HG03457 (cell line): ENCODE measurements around the gene NALCN.

ENCODE experiments used
- ATAC-seq: cut with Tn5 transposase; IDR thresholded peaks from one replicate; pipeline ENCODE4 v1.9.1; 2021; ENCODE audit warnings: moderate number of reproducible peaks; ENCODE audit not compliant: unreplicated experiment

Gene NALCN

DNA sequence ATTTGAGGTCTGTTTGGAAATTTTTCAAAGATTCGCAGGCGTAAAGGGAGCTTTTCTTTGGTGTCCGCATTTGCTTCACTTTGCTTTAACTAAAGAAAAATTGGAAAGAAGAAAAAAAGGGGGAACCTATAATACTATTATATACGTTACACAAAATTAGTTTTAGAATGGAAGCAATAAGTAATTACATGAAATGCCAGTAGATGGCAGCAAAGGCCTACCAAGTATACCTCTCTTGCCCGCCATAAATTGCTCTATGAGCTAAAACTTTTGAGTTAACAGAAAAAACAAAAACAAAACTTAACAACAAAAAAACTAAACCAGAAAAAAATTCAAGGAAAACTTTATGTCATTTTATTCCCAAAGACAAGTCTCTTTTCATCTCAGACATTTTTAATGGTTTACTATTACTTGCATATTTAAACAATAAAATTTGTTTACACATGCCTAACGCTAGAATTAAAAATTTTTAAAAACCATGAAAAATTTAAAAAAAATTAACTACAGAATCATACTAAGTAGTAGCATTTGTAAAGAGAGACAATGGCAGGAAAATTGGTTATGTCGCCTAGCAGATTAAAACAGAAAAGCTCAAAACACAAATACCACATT, 271.4 kb downstream of the NALCN start:
- ATAC-seq = peak; percentile 57

DNA sequence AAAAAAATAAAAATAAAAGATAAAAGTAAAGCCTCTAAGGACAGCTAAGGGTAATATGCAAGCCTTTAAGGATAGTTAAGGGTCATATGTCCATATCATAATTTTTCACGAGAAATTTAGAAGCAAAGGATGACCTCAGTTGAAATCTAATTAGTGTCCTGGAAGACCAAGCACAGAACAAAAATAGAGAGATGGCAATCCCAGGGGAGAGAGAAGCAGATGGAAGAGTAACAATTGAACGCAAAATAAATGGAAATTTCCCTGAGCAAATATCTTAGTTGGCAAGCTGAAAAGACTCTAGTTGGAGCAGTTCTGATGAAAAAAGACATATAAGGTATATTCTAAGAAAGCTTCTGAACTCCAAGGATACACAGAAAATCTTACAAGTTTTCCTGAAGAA, 275.4 kb downstream of the NALCN start:
- no peak for ATAC-seq

DNA sequence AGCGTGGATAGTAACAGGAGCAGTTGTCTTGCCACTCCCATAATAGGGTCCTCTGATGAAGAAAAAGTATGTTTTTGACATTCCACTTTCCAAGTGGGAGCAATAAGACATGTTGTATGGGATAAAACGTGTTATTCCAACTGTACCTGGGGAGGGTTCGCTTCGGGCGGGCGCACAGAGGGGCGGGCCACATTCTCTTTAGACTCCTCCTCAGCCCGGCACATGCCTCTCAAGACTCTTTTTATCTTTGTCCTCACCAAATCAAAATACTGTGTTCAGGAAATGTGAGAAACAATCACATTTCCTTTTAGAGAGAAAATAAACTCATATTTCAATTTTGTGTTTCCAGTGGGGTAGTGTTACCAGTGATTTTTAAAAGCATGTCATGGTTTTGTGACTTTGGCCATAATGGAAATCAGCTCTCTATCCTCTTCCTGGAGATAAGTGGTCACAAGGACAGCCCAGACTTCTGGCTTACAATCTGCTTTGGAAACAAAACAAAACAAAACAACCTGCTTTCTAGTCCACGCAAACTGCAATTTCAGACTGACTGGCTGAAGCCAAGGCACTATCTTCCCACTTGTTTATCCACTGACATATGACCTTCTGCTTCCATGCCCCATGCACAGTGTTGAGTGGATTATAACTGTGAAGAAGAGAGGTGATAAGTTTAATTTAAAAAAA, 276.1 kb downstream of the NALCN start:
- ATAC-seq = no peak

DNA sequence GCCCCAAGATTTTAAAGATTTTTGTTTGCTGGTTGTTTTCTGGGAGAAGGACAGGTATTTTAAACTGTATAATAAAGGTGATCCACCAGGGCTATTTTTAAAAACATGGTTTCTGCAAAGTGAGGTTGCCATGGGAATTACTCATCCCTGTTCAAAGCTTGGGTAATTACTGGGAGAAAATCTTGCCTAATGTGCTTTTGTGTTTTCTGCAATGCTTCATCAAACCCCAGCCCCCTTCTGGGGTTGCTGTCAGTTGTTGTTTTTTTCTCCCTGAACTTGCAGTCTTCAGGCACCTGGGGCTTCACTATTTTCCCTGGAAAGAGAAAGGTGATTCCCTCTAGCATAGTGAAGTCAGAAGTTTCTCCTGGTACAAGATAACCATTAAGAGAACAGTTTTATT, 277.2 kb downstream of the NALCN start:
- no peak for ATAC-seq

DNA sequence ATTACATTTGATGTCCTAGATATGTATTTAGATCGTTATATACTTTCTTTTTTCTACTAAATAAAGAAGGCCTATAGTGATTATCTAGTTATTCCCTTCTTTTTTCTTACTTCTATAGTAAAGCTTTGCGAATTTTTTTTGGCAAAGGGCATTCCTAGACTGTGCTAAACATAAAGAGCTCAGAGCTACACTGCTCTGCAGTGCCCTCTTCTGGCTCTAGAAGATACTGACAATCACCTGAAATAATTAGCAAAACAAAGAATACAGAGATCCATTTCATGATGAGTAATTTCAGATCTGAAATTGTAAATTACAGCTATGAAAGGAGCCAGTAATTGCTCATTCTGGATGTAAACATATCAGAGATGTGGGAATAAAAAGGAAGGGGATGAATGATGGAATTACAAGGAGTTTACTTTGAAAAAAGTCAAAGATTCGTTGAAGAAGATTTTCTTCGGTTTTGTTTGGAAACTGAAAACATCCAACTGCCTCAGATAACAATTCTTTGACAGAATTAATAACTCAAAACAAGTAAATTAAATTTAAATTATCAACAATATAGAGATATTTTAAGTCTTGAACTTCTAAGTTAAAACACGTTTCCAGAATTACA, 288.5 kb downstream of the NALCN start:
- peak; percentile 82 for ATAC-seq

- no peak for ATAC-seq
Observed at GRCh38 chr13:101123028-101123427, 293.3 kb downstream of the NALCN start.

GRCh38 chr13:101121608-101122007, 294.7 kb downstream of the NALCN start:
- no peak for ATAC-seq

DNA sequence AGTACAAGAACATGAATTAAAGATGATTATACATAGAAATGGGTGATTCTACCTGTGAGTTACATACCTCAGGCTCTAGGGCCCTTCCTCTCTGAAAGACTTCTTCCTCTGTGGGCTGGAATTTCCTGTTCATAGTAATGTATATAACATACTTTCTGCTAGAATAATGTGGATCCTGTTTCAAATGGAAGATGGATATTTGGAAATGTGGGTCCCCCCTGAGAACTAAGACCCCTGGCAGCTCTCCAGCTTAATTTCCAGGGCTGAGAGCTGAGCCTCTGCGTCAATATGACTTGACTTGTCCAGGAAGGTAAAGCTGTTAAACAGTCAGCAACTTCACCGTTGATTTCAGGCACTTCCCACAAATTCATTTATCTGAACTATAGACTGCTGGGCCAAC, 296.3 kb downstream of the NALCN start:
- ATAC-seq = no peak

- no peak for ATAC-seq
Observed at GRCh38 chr13:101116826-101117225, 299.5 kb downstream of the NALCN start.

DNA sequence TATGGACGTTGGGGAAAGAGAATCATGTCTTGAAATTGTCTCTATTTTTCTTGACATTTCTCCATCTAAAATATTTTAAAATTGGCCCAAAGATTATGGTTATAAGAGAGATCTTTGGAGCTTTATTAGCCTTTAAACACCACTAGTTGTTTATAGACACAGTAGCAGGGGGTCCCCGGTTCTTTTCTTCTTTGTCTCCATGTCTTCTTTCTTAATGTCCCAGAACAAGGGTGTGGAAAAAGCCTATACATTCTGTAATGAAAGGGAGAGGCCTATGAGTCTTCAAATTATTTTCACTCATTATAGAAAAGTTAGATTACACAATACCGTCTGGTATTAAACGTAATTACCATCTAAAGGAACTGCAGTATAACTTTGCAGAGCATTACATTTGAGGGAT, 300.0 kb downstream of the NALCN start:
- no peak for ATAC-seq

DNA sequence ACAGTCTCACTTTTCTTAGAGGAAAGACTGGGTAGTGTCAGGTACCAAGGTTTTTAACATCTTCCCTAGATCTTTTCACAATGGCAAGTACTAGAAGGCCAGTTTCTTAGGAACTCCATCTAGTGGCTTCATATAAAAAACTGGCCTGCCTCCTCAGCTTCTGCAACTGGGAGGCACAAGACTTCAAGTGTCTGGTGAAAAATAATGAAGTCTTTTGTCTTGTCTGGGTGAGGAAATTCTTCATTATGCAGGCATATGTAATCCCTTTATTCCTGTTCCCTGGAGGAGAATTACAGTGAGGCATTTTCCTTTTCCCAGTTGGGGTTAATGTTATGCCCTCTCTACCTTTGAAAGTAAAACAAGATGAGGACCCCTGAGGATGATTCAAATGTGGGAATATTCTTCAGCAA, 300.5 kb downstream of the NALCN start:
- ATAC-seq = no peak

DNA sequence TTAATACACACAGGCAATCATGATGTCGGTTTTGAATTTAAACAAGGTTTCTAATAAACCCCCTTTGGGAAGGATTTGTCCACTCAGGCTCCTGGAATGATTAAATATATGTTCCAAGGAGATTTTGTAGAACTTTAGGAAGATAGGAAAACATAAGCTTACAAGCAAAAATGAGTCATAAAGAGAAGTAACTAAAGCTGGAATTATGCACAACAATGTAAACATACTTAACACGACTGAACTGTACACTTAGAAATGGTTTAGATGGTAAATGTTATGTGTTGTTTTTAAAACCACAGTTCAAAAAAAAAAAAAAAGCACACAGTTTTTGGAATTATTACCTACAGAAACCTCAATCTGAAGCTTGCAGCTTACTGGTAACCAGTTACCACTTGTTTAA, 304.4 kb downstream of the NALCN start:
- ATAC-seq = no peak

- ATAC-seq = no peak
Observed at GRCh38 chr13:101109005-101109404, 307.3 kb downstream of the NALCN start.

DNA sequence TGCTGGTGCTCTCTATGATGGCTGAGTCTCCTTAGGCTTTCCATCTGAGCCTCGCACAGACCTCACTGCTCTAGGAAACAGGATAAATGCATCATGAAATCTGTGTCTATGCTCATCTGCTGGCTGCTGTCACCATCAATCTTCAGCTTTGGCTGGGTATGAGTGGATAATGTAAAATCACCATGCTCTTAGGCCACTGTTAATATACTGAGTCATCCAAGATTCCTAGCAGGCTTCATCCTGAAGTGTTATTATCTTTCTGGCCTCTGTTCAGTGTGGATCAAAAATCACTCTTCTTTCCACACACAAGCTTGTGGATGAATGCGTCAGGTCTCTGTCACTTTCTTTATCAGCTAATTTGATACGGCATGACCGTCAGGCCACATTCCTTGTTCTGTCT, 317.4 kb downstream of the NALCN start:
- no peak for ATAC-seq

GRCh38 chr13:101092985-101093384, 323.3 kb downstream of the NALCN start:
- ATAC-seq = no peak

DNA sequence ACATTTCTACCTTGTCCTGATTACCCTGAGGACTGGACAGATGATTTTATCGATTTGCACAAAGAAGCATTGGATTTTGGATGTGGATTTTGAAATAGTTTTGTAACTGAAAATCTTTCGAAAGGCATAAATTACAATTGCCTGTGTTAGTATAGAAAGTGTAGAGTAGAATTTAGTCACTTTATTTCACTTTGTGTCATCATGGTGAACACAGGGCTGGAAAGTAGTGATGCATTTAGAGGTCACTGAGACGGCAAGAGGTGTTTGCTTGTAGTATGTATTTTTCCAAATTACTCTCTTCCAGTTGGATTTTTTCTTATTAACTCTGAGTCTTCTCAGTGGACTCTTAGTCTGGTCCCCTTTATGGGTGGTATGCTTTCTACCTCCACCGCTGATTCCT, 326.0 kb downstream of the NALCN start:
- no peak for ATAC-seq

GRCh38 chr13:101085551-101085950, 330.8 kb downstream of the NALCN start:
- ATAC-seq = no peak

- no peak for ATAC-seq
Observed at GRCh38 chr13:101082441-101082840, 333.9 kb downstream of the NALCN start.

- ATAC-seq = no peak
Observed at GRCh38 chr13:101080616-101081015, 335.7 kb downstream of the NALCN start.

DNA sequence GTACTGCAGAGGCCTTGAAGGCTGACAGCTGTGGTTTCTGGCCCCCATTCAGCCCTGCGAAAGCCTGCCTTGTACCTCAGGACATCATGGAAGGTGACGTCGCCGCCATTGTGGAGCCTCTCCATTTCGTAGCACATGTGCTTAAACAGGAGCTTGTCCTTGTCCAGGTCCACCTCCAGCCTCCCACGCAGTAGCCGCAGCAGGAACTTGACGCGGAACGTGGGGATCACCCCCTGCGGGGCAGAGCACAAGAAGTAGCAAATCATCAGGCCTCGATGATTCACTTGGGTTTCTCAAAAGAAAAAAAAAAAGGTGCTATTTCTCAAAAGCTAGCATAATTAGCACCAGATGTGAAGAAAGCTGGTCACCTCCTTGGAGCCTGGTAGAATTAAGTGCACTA, 351.0 kb downstream of the NALCN start:
- ATAC-seq = no peak

GRCh38 chr13:101059793-101060192, 356.5 kb downstream of the NALCN start:
- ATAC-seq = no peak

DNA sequence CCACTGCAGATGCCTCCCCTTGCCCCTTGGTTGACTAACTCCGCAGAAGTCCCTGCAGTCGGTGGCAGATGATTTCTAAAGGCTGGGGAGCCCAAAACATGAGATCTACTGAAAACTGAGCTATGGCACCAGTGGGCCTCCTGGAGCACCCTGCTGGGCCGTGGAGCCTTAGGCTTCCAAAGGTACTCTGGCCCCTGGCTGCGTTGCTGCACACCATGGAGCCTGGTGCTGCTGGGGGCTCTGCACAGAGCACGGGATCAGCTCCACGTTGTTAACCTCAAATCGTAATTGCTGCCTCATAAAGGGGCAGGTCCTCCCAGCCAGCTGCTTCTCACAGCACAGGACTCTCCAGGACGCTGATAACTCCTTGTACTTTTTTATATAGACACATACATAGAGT, 357.5 kb downstream of the NALCN start:
- ATAC-seq = no peak
